DLD1 (cell line): Measurements from ENCODE around the gene IQCE.
"Not testable (repeated sequence)": the region's sequence is repeated elsewhere in the genome, so short reads cannot be mapped to it uniquely, and the experiment has no call there.

ENCODE experiments used
- in situ Hi-C: cut with HindIII; loops from 2 replicates; pipeline ENCODE4 v1.10.0; 2017; ENCODE audit warnings: low sequenced_read_pairs

IQCE gene

DNA sequence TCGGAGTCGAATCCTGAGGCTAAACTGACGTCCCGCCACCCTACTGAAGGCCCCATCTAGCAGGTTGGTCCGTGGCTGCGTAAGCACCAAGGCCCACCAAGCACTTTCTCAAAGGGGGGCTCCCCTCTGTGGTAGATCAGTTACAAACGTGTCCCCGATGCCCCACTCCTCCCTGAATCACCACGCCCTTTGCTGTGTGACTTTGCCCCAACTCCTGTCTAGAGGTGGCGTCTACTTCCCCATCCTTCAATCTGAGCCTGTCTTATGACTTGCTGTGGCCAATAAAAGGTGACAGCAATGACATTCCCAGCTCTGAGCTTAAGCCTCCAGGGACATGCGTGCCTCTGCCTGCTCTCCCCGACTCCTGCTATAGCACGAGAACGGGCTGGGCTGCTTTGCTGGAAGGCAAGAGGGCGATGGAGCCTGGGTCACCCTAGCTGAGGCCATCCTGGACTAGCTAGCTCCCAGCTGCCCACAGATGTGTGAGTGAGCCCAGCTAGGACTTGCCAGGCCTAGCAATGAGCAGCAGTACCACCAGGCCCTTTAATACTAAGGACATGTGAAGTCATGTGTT, 26.5 kb upstream of the IQCE start:
- in situ Hi-C loops: not testable (repeated sequence)

DNA sequence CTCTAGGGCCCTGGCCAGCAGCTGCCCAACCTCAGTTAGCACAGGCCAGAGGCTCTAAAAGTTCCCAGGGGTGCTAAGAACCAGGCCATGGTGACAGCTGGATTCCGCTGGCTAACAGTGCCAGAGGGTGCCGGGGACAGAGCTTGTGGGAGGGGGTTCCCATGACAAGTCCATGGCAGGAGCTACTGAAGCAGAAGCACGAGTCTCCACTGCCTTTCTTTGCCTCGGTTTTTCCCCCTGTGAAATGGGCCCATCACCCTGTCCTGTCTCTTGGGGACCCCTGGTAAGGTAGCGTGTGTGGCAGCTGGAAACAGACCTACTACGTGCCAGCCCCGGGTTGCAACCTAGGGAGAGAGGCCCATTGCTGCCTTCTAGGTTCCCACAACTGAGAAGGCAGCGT, 26.0 kb upstream of the IQCE start:
- in situ Hi-C loops: not testable (repeated sequence)

DNA sequence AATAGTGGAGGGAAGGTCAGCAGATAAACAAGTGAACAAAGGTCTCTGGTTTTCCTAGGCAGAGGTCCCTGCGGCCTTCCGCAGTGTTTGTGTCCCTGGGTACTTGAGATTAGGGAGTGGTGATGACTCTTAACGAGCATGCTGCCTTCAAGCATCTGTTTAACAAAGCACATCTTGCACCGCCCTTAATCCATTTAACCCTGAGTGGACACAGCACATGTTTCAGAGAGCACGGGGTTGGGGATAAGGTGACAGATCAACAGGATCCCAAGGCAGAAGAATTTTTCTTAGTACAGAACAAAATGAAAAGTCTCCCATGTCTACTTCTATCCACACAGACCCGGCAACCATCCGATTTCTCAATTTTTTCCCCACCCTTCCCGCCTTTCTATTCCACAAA, 25.2 kb upstream of the IQCE start:
- in situ Hi-C loops: not testable (repeated sequence)

DNA sequence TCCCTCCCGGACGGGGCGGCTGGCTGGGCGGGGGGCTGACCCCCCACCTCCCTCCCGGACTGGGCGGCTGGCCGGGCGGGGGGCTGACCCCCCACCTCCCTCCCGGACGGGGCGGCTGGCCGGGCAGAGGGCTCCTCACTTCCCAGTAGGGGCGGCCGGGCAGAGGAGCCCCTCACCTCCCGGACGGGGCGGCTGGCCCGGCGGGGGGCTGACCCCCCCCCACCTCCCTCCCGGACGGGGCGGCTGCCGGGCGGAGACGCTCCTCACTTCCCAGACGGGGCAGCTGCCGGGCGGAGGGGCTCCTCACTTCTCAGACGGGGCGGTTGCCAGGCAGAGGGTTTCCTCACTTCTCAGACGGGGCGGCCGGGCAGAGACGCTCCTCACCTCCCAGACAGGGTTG, 24.6 kb upstream of the IQCE start:
- in situ Hi-C loops: not testable (repeated sequence)

DNA sequence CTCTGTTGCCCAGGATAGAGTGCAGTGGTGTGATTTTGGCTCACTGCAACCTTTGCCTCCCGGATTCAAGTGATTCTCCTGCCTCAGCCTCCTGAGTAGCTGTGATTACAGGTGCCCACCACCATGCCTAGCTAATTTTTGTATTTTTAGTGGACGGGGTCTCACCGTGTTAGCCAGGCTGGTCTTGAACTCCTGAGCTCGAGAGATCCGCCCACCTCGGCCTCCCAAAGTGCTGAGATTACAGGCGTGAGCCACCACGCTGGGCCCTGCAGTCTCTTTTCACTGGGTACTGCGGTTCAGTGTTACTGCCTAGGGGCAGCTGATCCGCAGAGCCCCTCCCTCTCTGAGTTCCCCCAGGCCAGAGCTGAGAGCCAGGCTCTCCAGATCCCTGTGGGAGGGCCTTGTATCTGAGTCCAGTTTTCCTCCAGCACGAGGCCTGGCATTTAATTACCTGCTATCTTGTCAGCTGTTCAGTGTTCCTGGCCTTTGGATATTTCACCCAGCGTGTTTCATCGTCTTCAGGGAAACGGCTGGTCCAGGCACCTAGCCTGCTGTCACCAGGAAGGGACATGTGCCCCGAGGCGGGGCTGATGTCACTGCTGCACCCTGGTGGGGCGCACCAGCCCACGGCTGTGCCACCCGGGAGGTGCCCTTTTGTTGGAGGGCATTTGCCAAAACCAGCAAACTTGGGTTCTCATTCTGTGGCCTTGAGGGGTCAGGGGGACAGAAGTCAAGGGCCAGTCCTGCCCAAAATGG, 22.7 kb upstream of the IQCE start:
- in situ Hi-C loops: not testable (repeated sequence)

DNA sequence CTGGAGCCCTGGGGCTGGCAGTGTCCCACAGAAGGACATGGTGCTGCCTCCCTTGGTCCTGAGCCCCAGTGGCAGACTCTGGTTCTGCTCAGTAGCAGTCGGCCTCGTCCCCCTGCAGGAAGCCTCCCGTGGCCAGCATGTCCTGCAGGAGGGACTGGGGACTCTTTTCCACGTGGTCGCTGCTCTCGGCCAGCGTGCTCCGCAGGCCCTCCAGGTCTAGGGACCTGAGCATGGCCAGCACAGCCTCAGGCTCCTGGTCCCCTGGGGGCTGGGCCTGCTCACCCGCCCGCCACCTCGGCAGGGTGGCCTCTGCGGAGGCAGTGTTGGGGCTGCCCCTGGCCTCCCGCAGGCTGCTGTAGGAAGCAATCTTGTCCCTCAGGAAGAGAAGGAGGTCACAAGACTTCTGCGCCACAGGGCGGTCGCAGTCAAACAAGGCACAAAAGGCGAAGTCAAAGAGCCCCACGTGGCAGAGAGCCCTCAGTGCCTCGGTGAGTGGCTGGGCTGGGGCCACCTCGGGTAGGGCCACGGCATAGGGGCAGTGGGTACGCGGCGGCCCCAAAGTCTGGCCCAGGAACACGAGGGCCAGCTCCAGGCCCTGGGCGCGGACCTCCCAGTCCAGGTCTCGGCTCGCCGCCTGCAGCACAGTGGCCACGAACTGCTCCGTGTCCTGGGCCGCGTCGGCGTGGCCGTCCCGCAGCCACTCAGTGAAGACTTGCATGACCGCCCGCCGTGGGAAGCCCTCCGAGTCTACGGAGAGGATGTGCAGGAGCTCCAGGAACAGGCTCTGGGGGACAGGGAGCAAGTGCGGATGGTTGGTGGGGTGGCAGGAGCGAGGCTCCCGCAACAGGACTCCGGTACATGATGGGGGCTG, 20.6 kb upstream of the IQCE start:
- in situ Hi-C loops: no loop called here

DNA sequence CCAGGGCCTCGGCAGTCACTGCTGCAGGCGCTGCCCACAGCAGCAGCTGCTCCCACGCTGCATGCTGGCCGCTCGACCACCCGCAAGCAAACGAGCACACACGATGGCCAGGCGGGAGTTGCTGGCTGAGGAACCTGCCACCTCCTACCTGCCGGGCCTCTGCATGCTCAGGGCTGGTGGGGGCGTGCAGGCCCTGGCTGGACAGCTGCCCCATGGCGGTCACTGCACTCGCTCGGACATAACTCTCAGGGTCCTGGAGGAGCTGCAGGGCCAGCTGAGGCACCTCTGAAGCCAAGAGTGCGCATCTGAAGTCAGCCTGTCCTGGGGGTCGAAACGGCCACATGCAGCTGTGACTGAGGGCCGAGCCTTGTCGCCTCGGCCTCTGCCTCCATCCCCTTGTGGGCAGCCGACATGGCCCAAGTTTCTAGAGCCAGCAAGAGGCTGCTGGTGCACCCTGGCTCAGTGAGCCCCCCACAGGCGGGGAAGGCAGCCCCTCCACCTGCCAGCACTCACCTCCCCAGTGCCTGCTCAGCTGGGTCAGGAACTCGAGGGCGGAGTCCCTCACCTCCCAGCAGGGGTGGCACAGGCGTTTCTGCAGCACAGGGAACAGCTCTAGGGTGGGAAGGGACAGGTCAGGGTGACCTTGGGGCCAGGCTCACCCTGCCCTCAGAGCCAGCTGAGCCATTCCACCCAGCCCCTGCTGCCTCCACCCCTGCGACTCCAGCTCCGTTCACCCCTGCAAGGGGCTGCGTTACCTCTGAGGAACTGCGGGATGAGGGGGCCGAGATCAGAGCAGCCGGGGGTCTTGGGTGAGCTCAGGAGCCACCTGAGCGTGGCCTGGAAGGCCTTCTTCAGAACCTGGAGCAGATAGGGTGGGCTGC, 19.5 kb upstream of the IQCE start:
- in situ Hi-C loops: no loop called here

DNA sequence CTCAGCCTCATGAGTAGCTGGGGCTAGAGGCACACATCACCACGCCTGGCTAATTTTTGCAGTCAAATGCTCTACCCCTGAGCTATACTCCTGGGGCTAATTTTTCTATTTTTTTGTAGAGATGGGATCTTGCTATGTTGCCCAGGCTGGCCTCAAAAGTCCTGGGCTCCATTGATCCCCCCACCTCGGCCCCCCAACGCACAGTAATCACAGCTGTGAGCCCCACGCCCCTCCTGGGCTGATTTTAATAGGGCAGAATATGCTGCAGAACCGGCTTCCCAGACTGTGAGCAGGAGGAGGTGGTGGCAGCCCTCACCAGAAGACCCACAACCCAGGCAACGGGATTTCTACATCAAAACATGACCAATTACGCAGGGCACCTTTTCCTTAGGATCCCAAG, 18.6 kb upstream of the IQCE start:
- in situ Hi-C loops: no loop called here

DNA sequence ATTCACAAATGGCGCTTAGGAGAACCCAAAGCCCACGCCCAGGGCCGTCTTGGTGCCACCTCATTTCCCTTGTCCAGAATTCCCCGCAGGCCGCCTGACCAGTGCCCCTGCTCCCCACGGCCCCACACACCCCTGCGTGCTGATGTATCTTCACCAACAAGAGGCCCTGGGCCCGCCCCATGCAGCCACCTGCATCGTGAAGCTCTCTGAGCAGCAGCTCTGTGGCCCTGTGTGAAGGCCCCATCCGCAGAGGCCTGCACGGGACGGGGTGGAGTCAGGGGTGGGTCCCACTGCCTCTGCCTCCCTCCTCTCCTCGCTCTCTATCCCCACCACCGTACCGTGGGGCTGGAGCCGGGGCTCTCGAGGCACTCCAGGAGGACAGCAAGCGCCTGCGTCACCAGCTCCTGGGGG, 18.1 kb upstream of the IQCE start:
- in situ Hi-C loops: no loop called here

DNA sequence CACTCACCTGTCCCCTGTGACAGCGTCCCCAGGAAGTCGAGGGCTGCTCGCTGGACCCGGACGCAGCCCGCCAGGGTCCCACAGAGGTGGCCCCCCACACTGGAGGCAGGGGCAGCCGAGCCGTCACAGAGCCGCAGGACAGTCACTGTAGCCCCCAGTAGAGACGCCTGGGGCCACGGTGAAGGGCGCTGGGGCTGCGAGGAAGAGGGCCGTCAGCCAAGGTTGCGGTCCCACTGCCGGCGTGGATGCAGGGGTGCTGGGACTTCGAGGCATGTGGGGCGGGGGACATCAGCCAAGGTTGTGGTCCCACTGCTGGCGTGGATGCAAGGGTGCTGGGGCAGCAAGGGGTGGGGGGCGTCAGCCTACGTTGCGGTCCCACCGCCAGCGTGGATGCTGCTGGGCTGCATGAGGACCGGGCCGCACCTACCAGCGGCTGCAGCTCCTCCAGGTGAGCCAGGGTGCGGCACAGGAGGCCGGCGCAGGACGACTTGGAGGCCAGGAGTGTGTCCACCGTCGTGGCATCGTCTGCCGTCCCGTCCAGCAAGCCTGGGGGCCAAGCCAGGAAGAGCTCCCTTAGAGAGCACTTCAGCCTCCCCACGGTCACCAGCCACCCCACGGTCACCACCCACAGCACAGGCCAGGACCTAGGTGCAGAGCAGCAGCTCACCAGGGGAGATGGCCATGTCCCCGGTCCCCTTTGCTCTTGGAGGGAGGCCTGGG, 17.3 kb upstream of the IQCE start:
- in situ Hi-C loops: no loop called here

DNA sequence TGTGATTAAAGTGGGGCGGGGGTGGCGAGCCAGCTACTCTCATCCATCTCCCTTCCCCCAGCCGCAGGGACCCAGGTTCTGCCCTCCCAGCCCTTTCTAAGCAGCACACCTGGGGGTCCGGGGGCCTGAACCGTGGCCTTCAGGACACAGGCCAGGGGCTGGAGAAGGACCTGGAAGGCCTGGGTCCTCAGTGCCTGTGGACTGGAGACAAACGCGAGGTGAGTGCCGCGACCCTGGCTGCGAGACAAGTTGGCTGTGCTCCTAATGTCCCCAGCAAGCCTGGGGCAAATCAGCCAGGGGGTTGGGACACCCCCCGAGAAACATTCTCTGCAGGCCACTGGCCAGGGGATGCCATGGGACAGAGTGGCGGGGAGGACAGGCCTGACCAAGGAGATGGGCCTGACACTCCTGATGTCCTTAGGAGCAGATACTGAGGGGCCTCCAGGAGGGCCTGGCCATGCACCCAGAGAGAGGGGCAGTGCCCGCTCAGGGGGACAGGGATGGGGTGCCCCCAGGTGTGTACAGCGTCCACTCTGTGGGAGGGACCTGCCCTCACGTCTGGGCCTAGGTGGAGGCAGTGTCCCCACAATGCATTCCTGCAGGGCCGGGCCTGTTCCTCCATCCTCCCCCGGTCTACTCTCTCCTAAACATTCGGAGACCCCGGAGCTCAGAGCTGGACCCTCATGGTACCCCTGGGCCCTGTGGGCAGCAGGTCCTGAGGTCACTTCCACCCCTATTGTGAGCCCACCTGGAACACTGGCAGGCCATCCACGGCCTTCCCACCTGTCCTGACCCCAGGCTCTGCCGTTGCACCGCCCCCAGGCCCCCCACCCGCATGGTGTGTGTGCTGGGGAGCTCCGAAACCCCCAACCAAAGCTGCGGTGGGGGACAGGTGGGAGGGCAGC, 16.5 kb upstream of the IQCE start:
- in situ Hi-C loops: no loop called here

DNA sequence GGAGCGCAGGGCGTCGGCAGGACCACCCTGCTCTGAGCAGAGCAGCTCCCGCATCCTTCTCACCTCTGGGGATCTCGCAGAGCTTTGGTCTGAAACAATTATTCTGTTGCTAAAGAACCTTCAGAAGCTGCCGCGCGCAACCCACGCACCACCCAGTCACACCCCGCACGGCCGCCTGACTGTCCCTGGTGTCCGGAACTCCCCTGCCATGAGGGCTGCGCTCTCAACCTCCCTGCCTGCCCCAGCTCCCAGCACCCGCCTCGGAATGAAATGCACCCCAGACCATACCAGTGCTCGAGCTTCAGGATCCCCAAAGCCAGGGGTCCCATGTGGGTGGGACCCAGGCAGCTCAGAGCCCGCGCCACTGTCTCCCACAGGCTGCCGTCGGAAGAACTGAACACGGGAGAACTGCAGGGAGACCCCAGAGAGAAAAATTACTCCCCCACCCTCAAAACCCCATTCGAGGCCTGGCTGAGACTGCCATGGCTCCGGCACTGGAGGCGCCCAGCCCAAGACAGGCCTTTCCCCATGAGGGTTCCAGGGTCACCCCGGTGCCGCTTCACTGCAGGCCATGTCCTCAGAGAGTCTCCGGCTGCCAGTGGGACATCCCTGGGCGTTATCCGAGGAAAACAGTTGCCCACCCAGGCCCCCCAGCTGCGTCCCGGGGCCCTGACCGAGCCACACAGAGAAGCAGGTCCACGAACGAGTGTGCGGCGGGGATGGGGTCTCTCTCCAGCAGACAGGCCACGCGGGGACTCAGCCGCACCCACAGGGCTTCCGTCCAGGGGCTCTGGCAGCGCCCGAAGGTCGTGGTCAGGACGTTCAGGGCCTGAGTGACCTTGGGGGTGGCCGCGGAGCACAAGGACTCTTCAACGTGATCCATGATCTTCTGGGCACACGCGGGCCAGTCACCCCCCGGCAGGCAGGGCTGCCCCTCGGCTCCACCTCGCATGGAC, 15.6 kb upstream of the IQCE start:
- in situ Hi-C loops: no loop called here

DNA sequence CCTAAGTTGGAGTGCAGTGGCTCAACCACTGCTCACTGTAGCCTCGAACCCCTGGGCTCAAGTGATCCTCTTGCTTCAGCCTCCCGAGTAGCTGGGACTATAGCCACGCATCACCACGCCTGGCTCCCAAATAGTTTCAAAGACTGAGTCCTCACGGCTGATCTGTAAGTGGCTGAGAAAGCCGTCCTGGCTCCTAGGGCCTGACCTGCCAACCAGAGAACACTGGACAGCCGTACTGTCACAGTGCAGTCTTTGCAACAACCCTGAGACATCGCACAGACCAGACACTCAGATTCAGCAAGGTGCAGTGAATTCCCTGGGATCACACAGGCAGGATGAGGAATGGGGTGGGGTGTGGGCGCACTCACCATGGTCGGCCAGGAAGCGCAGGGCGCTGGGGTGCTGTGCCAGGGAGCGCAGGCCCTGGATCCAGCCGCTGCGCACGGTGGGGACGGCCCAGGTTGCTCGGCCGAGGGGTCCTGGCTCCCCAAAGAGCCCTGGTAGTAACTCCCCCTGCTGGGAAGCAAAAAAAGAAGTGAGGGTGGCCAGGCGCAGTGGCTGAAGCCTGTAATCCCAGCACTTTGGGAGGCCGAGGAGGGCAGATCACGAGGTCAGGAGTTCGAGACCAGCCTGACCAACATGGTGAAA, 14.1 kb upstream of the IQCE start:
- in situ Hi-C loops: no loop called here

DNA sequence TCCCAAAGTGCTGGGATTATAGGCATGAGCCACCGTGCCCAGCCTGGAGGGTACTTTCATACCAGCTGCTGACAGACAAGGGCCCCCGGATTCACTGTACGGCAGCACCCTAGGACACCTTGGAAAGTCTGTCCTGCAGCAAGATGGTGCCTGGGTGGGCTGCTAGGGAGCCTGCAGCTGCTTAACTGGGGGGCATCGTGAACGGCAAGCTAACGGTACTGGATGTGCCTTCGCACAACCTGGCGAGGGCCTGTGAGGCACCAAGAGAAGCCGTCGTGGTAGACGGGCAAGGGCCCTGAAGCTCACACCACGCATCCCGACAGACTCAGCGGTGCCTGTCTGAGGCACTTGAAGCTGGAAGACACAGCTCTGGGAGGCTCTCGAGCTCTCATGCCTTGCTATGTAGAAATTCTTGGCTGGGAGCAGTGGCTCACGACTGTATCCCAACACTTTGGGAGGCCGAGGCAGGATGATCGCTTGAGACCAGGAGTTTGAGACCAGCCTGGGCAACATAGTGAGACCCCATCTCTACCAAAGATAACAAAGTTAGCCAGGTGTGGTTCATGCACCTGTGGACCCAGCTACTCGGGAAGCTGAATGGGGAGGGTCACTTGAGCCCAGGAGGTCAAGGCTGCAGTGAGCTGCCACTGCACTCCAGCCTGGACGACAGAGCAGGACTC, 12.9 kb upstream of the IQCE start:
- in situ Hi-C loops: no loop called here

DNA sequence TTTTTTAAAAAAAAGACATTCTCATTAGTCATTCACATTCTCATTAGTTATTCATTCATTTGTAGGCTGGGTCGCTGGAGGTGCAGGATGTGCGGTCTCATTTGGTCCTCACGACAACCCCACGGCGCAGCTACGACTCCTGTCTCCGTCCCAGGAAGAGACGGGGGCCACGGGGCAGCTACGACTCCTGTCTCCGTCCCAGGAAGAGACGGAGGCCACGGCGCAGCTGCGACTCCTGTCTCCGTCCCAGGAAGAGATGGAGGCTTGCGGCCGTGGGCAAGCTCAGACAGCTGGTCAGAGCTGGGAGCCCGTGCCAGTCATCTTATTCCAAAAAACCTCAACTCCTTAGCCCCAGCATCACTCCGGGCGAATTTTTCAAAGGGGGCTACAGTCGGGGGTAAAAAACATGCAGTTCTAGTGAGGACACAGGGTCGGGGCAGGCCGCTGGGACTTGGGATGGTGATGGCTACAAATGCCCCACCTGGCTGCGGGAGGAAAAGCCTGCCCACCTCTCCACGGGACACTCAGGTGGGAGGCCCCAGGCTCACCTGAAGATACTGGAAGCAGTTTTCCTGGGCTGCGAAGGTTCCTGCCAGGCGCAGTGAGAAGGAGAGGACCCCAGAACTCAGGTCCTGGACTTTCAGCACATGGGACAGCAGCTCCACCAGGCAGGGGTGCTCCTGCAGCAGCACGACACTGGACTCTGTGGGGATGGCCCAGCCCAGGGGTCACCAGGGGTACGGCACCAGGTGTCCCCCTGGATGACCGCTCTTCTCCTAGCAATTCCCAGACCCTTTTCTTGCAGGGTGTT, 11.8 kb upstream of the IQCE start:
- in situ Hi-C loops: no loop called here

DNA sequence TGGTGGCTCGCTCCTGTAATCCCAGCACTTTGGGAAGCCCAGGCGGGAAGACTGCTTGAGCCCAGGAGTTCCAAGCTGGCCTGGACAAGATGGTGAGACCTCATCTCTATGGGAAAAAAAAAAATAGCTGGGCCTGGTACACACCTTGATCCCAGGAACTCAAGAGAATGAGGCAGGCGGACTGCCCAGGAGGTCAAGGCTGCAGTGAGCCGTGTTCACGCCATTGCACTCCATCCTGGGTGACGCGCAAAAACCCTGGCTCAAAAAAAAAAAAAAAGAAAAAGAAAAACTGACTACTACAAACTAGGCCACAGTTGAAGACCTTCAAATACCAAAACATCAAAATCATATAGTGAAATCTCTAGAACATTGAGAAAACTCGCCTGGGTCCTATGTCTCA, 7.4 kb upstream of the IQCE start:
- in situ Hi-C loops: no loop called here
